Vagina (tissue), 2 donors: ENCODE data around the gene DDI1. TPM values are rescaled to one million over a fixed set of nuclear protein-coding genes. Genes with fewer than 3 reads are reported as not detected.

Experiments
- DNase-seq, 2 donors: peaks; one replicate each; pipeline ENCODE4 v3.0.0-alpha.2; 2017; ENCODE audit errors: extremely low spot score in 2 of 2
- H3K27ac ChIP-seq: fragments of 200-600 bp; sonication (generic); one replicate; pipeline ENCODE4 v1.5.1; 2019
- H3K27me3 ChIP-seq: fragments of 200-600 bp; sonication (generic); one replicate; pipeline ENCODE4 v1.5.1; 2019
- H3K36me3 ChIP-seq, 2 donors: fragments of 200-600 bp; sonication (generic); one replicate each; pipeline ENCODE4 v1.5.1; 2017 to 2019
- H3K4me1 ChIP-seq: fragments of 200-600 bp; sonication (generic); one replicate; pipeline ENCODE4 v1.5.1; 2019
- H3K4me3 ChIP-seq, 2 donors: fragments of 200-600 bp; sonication (generic); 1 replicate in 1 of 2; 2 replicates in 1 of 2; pipeline ENCODE4 v1.5.1; 2016 to 2019
- H3K9me3 ChIP-seq: fragments of 200-600 bp; sonication (generic); one replicate; pipeline ENCODE4 v1.5.1; 2019
- POLR2A ChIP-seq, 2 donors: fragments of 450-650 bp; IDR thresholded peaks; one replicate each; pipeline ENCODE4 v1.6.1; 2017; ENCODE audit warnings: antibody characterized with exemption in 2 of 2, mild to moderate bottlenecking in 2 of 2, moderate library complexity in 2 of 2
- POLR2AphosphoS5 ChIP-seq, 2 donors: sonication (generic); formaldehyde crosslinking; IDR thresholded peaks; one replicate each; pipeline ENCODE4 v1.9.0; 2017; ENCODE audit warnings: antibody characterized with exemption in 2 of 2, mild to moderate bottlenecking in 2 of 2, low read depth in 1 of 2; ENCODE audit not compliant: insufficient read depth in 1 of 2
- intact Hi-C: fragments of 100-400 bp; cut with DNase I; formaldehyde crosslinking; loops from one replicate; pipeline ENCODE4 v1.15.1; 2023
- total RNA-seq: library from RNA; depleted of rRNA; stranded (reverse); fragments of >200 nt; gene quantifications from one replicate; pipeline ENCODE4 v1.2.3, GENCODE V29; 2016
- TF ChIP-seq, protein P1 (sequence below), 3 experiments: fragments of 450-650 bp in 2 of 3; fragments of 200-600 bp in 1 of 3; sonication (generic) in 1 of 3; IDR thresholded peaks; one replicate each; pipeline ENCODE4 v1.5.1; 2017 to 2019; ENCODE audit warnings: antibody characterized with exemption in 3 of 3, mild to moderate bottlenecking in 2 of 3, moderate library complexity in 2 of 3

DDI1 gene
- total RNA-seq, 1 donor from 2014 or later = not detected

DNA sequence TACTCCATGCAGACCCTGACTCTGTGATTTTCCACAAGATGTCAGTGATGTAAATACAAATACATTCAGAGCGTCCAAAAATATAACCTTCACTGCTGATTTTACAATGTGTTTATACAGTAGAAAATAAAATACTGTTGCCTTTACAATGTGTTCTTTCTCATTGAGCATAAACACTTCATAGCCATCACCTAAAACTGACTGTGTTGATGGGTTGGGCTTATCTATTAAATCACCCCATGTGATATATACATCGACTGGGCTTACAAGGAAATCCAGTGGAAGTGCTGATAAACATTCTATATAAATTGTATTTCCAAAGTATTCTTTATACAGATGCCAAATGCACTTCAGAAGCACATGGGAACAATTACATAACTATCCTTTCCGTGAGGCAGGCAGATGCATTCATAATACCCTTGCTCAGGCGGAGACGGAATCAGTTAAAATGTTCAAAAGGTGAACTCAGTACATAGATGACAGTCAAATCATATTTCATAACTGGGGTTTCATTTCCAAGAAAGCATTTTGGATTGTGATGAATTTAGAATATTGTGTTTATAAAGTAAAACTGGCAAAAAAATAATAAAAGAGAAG lies 27.7 kb downstream of the DDI1 start:
- no peak for TF ChIP-seq POLR2AphosphoS5 (IDR thresholded peaks at IDR 0.05; ENCODE audit: insufficient read depth in 1 of 2, low read depth in 1 of 2)
- TF ChIP-seq, protein P1, sequence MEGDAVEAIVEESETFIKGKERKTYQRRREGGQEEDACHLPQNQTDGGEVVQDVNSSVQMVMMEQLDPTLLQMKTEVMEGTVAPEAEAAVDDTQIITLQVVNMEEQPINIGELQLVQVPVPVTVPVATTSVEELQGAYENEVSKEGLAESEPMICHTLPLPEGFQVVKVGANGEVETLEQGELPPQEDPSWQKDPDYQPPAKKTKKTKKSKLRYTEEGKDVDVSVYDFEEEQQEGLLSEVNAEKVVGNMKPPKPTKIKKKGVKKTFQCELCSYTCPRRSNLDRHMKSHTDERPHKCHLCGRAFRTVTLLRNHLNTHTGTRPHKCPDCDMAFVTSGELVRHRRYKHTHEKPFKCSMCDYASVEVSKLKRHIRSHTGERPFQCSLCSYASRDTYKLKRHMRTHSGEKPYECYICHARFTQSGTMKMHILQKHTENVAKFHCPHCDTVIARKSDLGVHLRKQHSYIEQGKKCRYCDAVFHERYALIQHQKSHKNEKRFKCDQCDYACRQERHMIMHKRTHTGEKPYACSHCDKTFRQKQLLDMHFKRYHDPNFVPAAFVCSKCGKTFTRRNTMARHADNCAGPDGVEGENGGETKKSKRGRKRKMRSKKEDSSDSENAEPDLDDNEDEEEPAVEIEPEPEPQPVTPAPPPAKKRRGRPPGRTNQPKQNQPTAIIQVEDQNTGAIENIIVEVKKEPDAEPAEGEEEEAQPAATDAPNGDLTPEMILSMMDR (IDR thresholded peaks at IDR 0.05) = no peak
- TF ChIP-seq POLR2A (IDR thresholded peaks at IDR 0.05) = no peak
- intact Hi-C loops = no loop called here
- Histone ChIP-seq H3K36me3 (no peaks in the 10 kb centered on the region), H3K27ac (no peak overlapping the region), H3K4me3 (no peak overlapping the region), H3K4me1 (peaks cover 11% of the 10 kb centered on the region), H3K9me3 (no peaks in the 10 kb centered on the region), H3K27me3 (no peaks in the 10 kb centered on the region)
- no peak for DNase-seq

DNA sequence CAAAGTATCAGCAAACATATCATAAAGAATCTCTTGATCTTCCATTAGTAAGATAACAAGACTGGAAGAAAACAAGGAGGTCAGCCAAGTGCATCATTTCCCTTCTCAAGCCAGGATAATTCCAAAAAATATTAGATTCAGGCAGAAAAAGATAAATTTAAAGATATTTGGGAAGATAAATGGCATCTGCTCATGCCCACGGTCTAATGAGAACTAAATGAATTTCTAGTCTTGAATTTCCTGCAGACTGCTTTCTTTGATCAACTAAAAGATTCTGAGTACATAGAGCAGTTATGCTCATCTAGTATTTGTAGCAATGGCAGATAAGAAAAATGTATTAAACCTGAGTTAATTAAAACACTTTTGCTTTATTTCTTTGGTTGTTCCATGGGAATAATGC lies 31.1 kb downstream of the DDI1 start:
- Histone ChIP-seq H3K36me3 (no peaks in the 10 kb centered on the region), H3K4me1 (peaks cover 4% of the 10 kb centered on the region), H3K27ac (no peak overlapping the region), H3K9me3 (no peaks in the 10 kb centered on the region), H3K4me3 (no peak overlapping the region), H3K27me3 (no peaks in the 10 kb centered on the region)
- DNase-seq = no peak
- TF ChIP-seq, protein P1 (IDR thresholded peaks at IDR 0.05) = no peak
- TF ChIP-seq POLR2A (IDR thresholded peaks at IDR 0.05) (no peak), POLR2AphosphoS5 (IDR thresholded peaks at IDR 0.05; ENCODE audit: insufficient read depth in 1 of 2, low read depth in 1 of 2) (no peak)
- intact Hi-C loops = no loop called here

DNA sequence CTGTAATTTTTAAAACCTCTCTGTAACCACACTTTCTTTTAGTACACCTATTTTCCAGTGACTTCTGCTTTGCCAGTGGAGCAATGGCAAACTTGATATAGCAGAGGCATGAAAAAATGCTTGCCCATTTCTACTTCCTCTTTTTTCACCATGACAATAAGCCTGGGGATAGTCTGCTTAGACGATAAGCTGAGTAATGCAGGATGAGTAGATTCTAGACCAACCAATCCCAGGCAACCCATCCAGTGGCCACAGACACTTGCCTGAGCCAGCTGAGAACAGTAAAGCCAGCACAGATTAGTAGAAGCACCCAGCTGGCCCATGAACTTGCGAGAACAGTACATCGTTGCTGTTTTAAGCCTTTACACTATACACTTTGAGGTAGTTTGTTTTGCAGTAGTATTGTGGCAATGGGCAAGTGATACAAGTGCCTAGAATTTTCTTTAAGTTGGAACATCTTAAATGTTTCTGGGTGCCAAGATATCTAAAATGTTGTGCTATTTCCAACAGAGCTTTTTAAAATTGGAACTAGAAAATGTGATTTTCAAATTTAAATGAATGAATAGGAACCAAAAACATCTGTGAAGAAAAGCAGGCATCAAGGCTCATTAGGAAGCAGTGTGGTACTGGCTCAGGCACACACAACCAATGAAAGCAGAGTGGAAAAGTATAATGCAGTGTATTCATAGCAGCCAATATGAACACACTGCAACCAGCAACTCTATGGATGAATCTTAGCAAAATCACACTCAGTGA lies 37.7 kb downstream of the DDI1 start:
- H3K27ac ChIP-seq = no peak overlapping the region
- no peaks in the 10 kb centered on the region for H3K4me1 ChIP-seq
- H3K27me3 ChIP-seq = no peaks in the 10 kb centered on the region
- DNase-seq = no peak
- intact Hi-C loops = no loop called here
- TF ChIP-seq, protein P1 (IDR thresholded peaks at IDR 0.05) = no peak
- TF ChIP-seq POLR2AphosphoS5 (IDR thresholded peaks at IDR 0.05; ENCODE audit: insufficient read depth in 1 of 2, low read depth in 1 of 2) = no peak
- TF ChIP-seq POLR2A (IDR thresholded peaks at IDR 0.05) = no peak
- H3K4me3 ChIP-seq = no peak overlapping the region
- no peaks in the 10 kb centered on the region for H3K9me3 ChIP-seq
- H3K36me3 ChIP-seq = no peaks in the 10 kb centered on the region

DNA sequence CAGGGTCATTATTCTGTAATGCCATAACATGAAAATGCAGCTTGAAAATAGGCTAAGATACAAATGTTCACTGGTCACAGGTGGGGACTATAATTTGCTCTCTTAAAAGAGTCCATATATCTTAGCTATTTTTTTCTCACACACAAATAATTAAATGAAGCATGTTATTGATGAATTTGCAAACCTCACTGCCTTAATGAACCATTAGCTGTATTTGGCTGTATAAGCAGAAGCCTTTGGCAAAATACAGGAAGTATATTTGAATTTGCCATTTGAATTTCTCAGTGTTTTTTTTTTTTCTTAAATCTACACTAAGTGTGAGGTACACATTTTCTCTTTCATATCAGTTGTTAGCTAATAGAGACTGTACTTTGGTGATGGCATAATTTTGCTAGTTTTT lies 38.7 kb downstream of the DDI1 start:
- Histone ChIP-seq H3K27ac (no peak overlapping the region), H3K27me3 (no peaks in the 10 kb centered on the region), H3K4me1 (no peaks in the 10 kb centered on the region), H3K36me3 (no peaks in the 10 kb centered on the region), H3K4me3 (no peak overlapping the region), H3K9me3 (no peaks in the 10 kb centered on the region)
- TF ChIP-seq POLR2A (IDR thresholded peaks at IDR 0.05) (no peak), POLR2AphosphoS5 (IDR thresholded peaks at IDR 0.05; ENCODE audit: insufficient read depth in 1 of 2, low read depth in 1 of 2) (no peak)
- TF ChIP-seq, protein P1 (IDR thresholded peaks at IDR 0.05) = no peak
- DNase-seq = no peak
- intact Hi-C loops = no loop called here

DNA sequence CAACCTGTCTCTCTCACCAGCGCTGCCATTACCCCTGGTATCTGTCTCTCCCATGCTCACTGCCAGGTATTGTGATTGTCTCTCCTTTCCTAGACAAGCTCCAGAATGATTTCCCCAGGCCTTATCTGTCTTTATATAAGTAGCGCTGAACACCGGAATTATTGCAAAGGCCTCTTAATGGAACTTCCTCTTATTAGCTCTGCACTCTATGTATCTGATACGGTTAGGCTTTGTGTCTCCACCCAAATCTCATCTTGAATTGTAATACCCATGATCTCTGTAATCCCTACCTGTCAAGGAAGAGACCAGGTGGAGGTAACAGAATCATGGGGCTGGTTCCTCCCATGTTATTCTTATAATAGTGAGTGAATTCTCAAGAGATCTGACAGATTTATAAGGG lies 39.3 kb downstream of the DDI1 start:
- H3K27me3 ChIP-seq = no peaks in the 10 kb centered on the region
- H3K4me3 ChIP-seq = no peak overlapping the region
- TF ChIP-seq POLR2A (IDR thresholded peaks at IDR 0.05) = no peak
- TF ChIP-seq, protein P1 (IDR thresholded peaks at IDR 0.05) = no peak
- no peak for TF ChIP-seq POLR2AphosphoS5 (IDR thresholded peaks at IDR 0.05; ENCODE audit: insufficient read depth in 1 of 2, low read depth in 1 of 2)
- H3K9me3 ChIP-seq = no peaks in the 10 kb centered on the region
- intact Hi-C loops = no loop called here
- H3K27ac ChIP-seq = no peak overlapping the region
- no peaks in the 10 kb centered on the region for H3K4me1 ChIP-seq
- no peaks in the 10 kb centered on the region for H3K36me3 ChIP-seq
- no peak for DNase-seq
